WTC11 (cell line): ENCODE results near the gene POLR1G. TPM values are rescaled to one million over a fixed set of nuclear protein-coding genes. Genes with fewer than 3 reads are reported as not detected.

Experiments used
- ATAC-seq: fragments of 200-7000 bp; cut with Tn5 transposase; 2 replicates; pipeline ENCODE4 v1.10.0; 2021; ENCODE audit warnings: mild to moderate bottlenecking, moderate library complexity
- CTCF ChIA-PET: fragments of 300-600 bp; sonication (Branson Sonifier 250); formaldehyde crosslinking; loops from one replicate; lab custom pipeline; 2021; ENCODE audit warnings: antibody characterized with exemption; lab: Charles Lee
- POLR2A ChIA-PET: fragments of 350-600 bp; sonication (Branson Sonifier 250); formaldehyde crosslinking; loops from one replicate; lab custom pipeline; 2021; ENCODE audit warnings: antibody characterized with exemption; lab: Charles Lee
- DNase-seq: peaks from one replicate; pipeline ENCODE4 v3.0.0; 2021; ENCODE audit warnings: low spot score
- H3K27ac Mint-ChIP-seq: 2 replicates; pipeline ENCODE4 v1.8.0; 2021; ENCODE audit warnings: mixed read lengths
- H3K27me3 Mint-ChIP-seq: 2 replicates; pipeline ENCODE4 v1.8.0; 2021; ENCODE audit warnings: low read depth, mild to moderate bottlenecking, moderate library complexity, mixed read lengths
- H3K36me3 Mint-ChIP-seq: 2 replicates; pipeline ENCODE4 v1.8.0; 2021; ENCODE audit warnings: mixed read lengths
- H3K4me1 Mint-ChIP-seq: 2 replicates; pipeline ENCODE4 v1.8.0; 2022; ENCODE audit warnings: mixed read lengths
- H3K4me3 Mint-ChIP-seq: 2 replicates; pipeline ENCODE4 v1.8.0; 2021; ENCODE audit warnings: mild to moderate bottlenecking, moderate library complexity, mixed read lengths
- H3K9me3 Mint-ChIP-seq: 2 replicates; pipeline ENCODE4 v1.8.0; 2021; ENCODE audit warnings: mixed read lengths
- CREB1 ChIP-seq: sonication (generic); formaldehyde crosslinking; IDR thresholded peaks from 2 replicates; pipeline ENCODE4 v1.8.0; 2023; ENCODE audit warnings: mild to moderate bottlenecking, missing genetic modification reagents
- ETV6 ChIP-seq: sonication (generic); formaldehyde crosslinking; IDR thresholded peaks from 2 replicates; pipeline ENCODE4 v1.8.1; 2022; ENCODE audit warnings: mild to moderate bottlenecking, missing genetic modification reagents
- FOXJ3 ChIP-seq: sonication (generic); formaldehyde crosslinking; IDR thresholded peaks from 2 replicates; pipeline ENCODE4 v1.9.0; 2021; ENCODE audit warnings: missing genetic modification reagents, mild to moderate bottlenecking, borderline replicate concordance
- FOXP1 ChIP-seq: sonication (generic); formaldehyde crosslinking; IDR thresholded peaks from 2 replicates; pipeline ENCODE4 v1.8.0; 2022; ENCODE audit warnings: missing genetic modification reagents, mild to moderate bottlenecking, moderate library complexity, borderline replicate concordance
- GABPB1 ChIP-seq: sonication (generic); formaldehyde crosslinking; IDR thresholded peaks from 2 replicates; pipeline ENCODE4 v1.8.1; 2023; ENCODE audit warnings: mild to moderate bottlenecking, missing genetic modification reagents
- IRF2 ChIP-seq: sonication (generic); formaldehyde crosslinking; IDR thresholded peaks from 2 replicates; pipeline ENCODE4 v1.8.0; 2022; ENCODE audit warnings: low read depth, missing genetic modification reagents, borderline replicate concordance
- MXD4 ChIP-seq: fragments of 250-450 bp; sonication (Bioruptor Pico); IDR thresholded peaks from 2 replicates; pipeline ENCODE4 v1.8.0; 2021; ENCODE audit warnings: mild to moderate bottlenecking, moderate library complexity, borderline replicate concordance
- SP1 ChIP-seq: sonication (generic); formaldehyde crosslinking; conservative IDR thresholded peaks from 2 replicates; pipeline ENCODE4 v1.8.1; 2022; ENCODE audit warnings: missing genetic modification reagents
- ZBTB21 ChIP-seq: sonication (generic); formaldehyde crosslinking; IDR thresholded peaks from 2 replicates; pipeline ENCODE4 v1.8.1; 2023; ENCODE audit warnings: mild to moderate bottlenecking, missing genetic modification reagents, borderline replicate concordance
- total RNA-seq: library from RNA; stranded (reverse); gene quantifications from 3 replicates; pipeline ENCODE4 v1.2.3, GENCODE V29; 2021
- TF ChIP-seq, protein P1 (sequence below): sonication (generic); formaldehyde crosslinking; IDR thresholded peaks from 2 replicates; pipeline ENCODE4 v1.8.0; 2023; ENCODE audit warnings: missing genetic modification reagents, mild to moderate bottlenecking, borderline replicate concordance
- TF ChIP-seq, protein P2 (sequence below): sonication (generic); formaldehyde crosslinking; IDR thresholded peaks from 2 replicates; pipeline ENCODE4 v1.8.0; 2022; ENCODE audit warnings: mild to moderate bottlenecking, missing genetic modification reagents
- TF ChIP-seq, protein P3 (sequence below): sonication (generic); formaldehyde crosslinking; IDR thresholded peaks from 2 replicates; pipeline ENCODE4 v1.8.0; 2022; ENCODE audit warnings: mild to moderate bottlenecking, missing genetic modification reagents
- TF ChIP-seq, protein P4 (sequence below): sonication (generic); formaldehyde crosslinking; IDR thresholded peaks from 2 replicates; pipeline ENCODE4 v1.8.1; 2022; ENCODE audit warnings: low read depth, mild to moderate bottlenecking, moderate library complexity, missing genetic modification reagents, borderline replicate concordance
- TF ChIP-seq, protein P5 (sequence below): sonication (generic); formaldehyde crosslinking; IDR thresholded peaks from 2 replicates; pipeline ENCODE4 v1.8.0; 2022; ENCODE audit warnings: mild to moderate bottlenecking, missing genetic modification reagents
- TF ChIP-seq, protein P6 (sequence below): fragments of 250-450 bp; sonication (Bioruptor Pico); IDR thresholded peaks from 2 replicates; pipeline ENCODE4 v1.9.0; 2021; ENCODE audit warnings: moderate library complexity, mild to moderate bottlenecking, inconsistent platforms, borderline replicate concordance
- TF ChIP-seq, protein P7 (sequence below): fragments of 250-450 bp; sonication (Bioruptor Pico); IDR thresholded peaks from 2 replicates; pipeline ENCODE4 v1.8.0; 2021; ENCODE audit warnings: mild to moderate bottlenecking

POLR1G gene
- total RNA-seq, 1 experiment from 2014 or later, result 38.1 TPM

DNA sequence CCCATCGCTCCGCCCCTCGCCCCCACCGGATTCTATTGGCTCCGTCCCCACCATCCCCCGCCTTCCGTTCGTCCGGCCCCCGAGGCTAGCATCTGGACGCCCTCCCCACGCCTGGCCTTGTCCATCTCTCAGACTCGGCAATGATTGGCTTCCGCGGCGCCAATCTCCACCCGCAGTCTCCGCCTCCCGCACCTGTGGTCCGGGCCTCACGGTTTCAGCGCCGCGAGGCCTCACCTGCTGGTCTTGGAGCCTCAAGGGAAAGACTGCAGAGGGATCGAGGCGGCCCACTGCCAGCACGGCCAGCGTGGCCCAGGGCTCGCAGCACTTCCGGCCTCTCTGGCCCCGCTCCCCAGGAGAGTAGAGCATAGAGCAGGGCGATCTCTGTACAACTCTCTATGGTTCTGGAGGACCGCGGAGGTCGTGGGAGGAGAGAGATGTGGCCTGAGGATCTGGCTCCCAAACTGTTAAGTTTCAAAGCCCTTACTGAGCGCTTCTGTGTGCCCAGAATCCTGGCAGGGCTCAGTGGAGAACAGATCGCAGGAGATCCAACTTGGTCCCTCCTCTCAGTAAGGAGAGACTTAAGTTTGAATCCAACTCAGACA lies 17.2 kb downstream of the POLR1G start, which contains the start of gene ERCC1 (continued):
- TF ChIP-seq, protein P1, sequence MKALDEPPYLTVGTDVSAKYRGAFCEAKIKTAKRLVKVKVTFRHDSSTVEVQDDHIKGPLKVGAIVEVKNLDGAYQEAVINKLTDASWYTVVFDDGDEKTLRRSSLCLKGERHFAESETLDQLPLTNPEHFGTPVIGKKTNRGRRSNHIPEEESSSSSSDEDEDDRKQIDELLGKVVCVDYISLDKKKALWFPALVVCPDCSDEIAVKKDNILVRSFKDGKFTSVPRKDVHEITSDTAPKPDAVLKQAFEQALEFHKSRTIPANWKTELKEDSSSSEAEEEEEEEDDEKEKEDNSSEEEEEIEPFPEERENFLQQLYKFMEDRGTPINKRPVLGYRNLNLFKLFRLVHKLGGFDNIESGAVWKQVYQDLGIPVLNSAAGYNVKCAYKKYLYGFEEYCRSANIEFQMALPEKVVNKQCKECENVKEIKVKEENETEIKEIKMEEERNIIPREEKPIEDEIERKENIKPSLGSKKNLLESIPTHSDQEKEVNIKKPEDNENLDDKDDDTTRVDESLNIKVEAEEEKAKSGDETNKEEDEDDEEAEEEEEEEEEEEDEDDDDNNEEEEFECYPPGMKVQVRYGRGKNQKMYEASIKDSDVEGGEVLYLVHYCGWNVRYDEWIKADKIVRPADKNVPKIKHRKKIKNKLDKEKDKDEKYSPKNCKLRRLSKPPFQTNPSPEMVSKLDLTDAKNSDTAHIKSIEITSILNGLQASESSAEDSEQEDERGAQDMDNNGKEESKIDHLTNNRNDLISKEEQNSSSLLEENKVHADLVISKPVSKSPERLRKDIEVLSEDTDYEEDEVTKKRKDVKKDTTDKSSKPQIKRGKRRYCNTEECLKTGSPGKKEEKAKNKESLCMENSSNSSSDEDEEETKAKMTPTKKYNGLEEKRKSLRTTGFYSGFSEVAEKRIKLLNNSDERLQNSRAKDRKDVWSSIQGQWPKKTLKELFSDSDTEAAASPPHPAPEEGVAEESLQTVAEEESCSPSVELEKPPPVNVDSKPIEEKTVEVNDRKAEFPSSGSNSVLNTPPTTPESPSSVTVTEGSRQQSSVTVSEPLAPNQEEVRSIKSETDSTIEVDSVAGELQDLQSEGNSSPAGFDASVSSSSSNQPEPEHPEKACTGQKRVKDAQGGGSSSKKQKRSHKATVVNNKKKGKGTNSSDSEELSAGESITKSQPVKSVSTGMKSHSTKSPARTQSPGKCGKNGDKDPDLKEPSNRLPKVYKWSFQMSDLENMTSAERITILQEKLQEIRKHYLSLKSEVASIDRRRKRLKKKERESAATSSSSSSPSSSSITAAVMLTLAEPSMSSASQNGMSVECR (CRISPR knock-in tag), result 0 out of 2 replicates have a peak, but pooled peaks have one; percentile 36
- TF ChIP-seq ETV6 (CRISPR knock-in tag) (peak; percentile 50), FOXP1 (CRISPR knock-in tag) (peak; percentile 92; the same call in 1 of the 2 replicates), MXD4 (CRISPR knock-in tag) (no peak), ZBTB21 (CRISPR knock-in tag) (peak; percentile 63; the same call in 1 of the 2 replicates), SP1 (peak; percentile 85), GABPB1 (CRISPR knock-in tag) (peak; percentile 82), FOXJ3 (no peak), CREB1 (no peak)
- TF ChIP-seq, protein P2, sequence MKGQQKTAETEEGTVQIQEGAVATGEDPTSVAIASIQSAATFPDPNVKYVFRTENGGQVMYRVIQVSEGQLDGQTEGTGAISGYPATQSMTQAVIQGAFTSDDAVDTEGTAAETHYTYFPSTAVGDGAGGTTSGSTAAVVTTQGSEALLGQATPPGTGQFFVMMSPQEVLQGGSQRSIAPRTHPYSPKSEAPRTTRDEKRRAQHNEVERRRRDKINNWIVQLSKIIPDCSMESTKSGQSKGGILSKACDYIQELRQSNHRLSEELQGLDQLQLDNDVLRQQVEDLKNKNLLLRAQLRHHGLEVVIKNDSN, result peak; percentile 41; the same call in 1 of the 2 replicates
- TF ChIP-seq, protein P3, sequence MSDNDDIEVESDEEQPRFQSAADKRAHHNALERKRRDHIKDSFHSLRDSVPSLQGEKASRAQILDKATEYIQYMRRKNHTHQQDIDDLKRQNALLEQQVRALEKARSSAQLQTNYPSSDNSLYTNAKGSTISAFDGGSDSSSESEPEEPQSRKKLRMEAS (CRISPR knock-in tag), result peak; percentile 97

DNA sequence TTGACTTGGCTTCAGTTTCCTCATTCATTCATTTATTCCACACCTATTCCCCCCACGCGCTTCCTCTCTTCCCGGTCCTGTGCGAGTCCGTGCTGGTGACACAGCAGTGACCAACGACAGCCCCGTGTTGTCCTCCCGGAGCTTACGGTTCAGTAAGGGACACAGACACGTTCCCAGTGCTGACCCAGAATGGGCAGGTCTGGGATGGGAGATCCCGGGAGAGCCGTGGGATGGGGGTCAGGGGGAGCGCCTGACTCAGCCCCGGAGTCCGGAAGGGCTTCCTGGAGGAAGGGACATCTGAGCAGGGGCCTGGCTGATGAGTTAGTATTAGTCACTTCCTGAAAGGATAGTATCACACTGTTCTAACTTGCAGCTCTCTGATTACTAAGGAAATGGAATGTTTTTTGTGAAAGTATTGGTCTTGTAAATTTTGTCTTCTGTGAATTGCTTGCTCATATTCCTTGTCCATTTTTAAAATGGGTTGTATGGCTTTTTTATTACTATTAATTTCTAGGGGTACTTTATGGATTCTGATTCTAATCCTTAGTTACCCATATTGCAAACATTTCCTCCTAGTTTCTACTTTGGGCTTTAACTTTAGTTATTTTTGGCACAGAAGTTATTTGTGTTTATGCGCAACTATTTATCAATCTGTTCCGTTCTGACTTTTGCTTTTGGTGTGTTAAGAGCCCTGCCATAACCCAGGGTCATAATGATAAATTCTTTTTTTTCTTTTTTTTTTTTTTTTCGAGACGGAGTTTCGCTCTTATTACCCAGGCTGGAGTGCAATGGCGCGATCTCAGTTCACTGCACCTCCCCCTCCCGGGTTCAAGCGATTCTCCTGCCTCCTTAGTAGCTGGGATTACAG lies 18.0 kb downstream of the POLR1G start:
- ChIA-PET POLR2A (interaction anchor here (0.6 to 1.0 kb wide), 5 partner anchors 15 to 253 kb away, joined by 3 to 5 read pairs (median 4); no protein-coding TSS in a partner anchor), CTCF (interaction anchor here (0.7 to 3.0 kb wide), 8 partner anchors 15 to 346 kb away, joined by 3 to 30 read pairs (median 5); no protein-coding TSS in a partner anchor)
- Mint-ChIP-seq H3K27me3 (no peaks in the 10 kb centered on the region), H3K4me3 (peak overlapping the region; percentile 93)
- TF ChIP-seq, protein P4, sequence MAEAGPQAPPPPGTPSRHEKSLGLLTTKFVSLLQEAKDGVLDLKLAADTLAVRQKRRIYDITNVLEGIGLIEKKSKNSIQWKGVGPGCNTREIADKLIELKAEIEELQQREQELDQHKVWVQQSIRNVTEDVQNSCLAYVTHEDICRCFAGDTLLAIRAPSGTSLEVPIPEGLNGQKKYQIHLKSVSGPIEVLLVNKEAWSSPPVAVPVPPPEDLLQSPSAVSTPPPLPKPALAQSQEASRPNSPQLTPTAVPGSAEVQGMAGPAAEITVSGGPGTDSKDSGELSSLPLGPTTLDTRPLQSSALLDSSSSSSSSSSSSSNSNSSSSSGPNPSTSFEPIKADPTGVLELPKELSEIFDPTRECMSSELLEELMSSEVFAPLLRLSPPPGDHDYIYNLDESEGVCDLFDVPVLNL (CRISPR knock-in tag), result no peak
- TF ChIP-seq, protein P5, sequence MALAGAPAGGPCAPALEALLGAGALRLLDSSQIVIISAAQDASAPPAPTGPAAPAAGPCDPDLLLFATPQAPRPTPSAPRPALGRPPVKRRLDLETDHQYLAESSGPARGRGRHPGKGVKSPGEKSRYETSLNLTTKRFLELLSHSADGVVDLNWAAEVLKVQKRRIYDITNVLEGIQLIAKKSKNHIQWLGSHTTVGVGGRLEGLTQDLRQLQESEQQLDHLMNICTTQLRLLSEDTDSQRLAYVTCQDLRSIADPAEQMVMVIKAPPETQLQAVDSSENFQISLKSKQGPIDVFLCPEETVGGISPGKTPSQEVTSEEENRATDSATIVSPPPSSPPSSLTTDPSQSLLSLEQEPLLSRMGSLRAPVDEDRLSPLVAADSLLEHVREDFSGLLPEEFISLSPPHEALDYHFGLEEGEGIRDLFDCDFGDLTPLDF (CRISPR knock-in tag), result no peak
- TF ChIP-seq, protein P6, sequence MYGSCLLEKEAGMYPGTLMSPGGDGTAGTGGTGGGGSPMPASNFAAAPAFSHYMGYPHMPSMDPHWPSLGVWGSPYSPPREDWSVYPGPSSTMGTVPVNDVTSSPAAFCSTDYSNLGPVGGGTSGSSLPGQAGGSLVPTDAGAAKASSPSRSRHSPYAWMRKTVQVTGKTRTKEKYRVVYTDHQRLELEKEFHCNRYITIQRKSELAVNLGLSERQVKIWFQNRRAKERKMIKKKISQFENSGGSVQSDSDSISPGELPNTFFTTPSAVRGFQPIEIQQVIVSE (CRISPR knock-in tag), result no peak
- TF ChIP-seq SP1 (no peak), IRF2 (CRISPR knock-in tag) (no peak), ETV6 (CRISPR knock-in tag) (peak; percentile 52; the same call in 1 of the 2 replicates)
- TF ChIP-seq, protein P7, sequence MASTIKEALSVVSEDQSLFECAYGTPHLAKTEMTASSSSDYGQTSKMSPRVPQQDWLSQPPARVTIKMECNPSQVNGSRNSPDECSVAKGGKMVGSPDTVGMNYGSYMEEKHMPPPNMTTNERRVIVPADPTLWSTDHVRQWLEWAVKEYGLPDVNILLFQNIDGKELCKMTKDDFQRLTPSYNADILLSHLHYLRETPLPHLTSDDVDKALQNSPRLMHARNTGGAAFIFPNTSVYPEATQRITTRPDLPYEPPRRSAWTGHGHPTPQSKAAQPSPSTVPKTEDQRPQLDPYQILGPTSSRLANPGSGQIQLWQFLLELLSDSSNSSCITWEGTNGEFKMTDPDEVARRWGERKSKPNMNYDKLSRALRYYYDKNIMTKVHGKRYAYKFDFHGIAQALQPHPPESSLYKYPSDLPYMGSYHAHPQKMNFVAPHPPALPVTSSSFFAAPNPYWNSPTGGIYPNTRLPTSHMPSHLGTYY (CRISPR knock-in tag), result no peak
- TF ChIP-seq, all 79 proteins: peak for 1
- peaks cover 3% of the 10 kb centered on the region; the same call in 1 of the 2 replicates for H3K36me3 Mint-ChIP-seq
- DNase-seq (peak; percentile 60), ATAC-seq (peak; percentile 17)
- H3K27ac Mint-ChIP-seq, result peak overlapping the region; percentile 99
- H3K4me1 Mint-ChIP-seq, result peaks cover 21% of the 10 kb centered on the region
- H3K9me3 Mint-ChIP-seq, result no peaks in the 10 kb centered on the region
